C4-2B (cell line): ENCODE data around the gene PPP3R2.
"Not testable (repeated sequence)": the region's sequence is repeated elsewhere in the genome, so short reads cannot be mapped to it uniquely, and the experiment has no call there.

Experiments used
- H3K27ac ChIP-seq: fragments of 450-650 bp; 2 replicates; pipeline ENCODE4 v1.5.1; 2017
- CTCF ChIP-seq: fragments of 450-650 bp; conservative IDR thresholded peaks from 2 replicates; pipeline ENCODE4 v1.5.1; 2017; ENCODE audit warnings: mild to moderate bottlenecking
- ZFX ChIP-seq: fragments of 450-650 bp; IDR thresholded peaks from 2 replicates; pipeline ENCODE4 v1.6.1; 2017

Gene PPP3R2

GRCh38 chr9:101566904-101567724 lies 27.7 kb downstream of the PPP3R2 start:
- no peak for TF ChIP-seq ZFX
- TF ChIP-seq CTCF, result peak; percentile 78
- no peak overlapping the region for H3K27ac ChIP-seq

GRCh38 chr9:101564252-101564651 lies 30.5 kb downstream of the PPP3R2 start:
- no peak overlapping the region for H3K27ac ChIP-seq
- TF ChIP-seq ZFX, result no peak

GRCh38 chr9:101562966-101563365 lies 31.8 kb downstream of the PPP3R2 start:
- no peak overlapping the region for H3K27ac ChIP-seq
- TF ChIP-seq ZFX, result no peak
- no peak for TF ChIP-seq CTCF

- TF ChIP-seq CTCF (no peak), ZFX (no peak)
These were observed 33.0 kb downstream of the PPP3R2 start for GRCh38 chr9:101561740-101562139.

GRCh38 chr9:101549472-101550098 lies 45.2 kb downstream of the PPP3R2 start:
- peak; percentile 57 for TF ChIP-seq CTCF
- not testable (repeated sequence) for H3K27ac ChIP-seq

More at GRCh38 chr9:101561740-101562139, 33.0 kb downstream of the PPP3R2 start:
- no peak overlapping the region for H3K27ac ChIP-seq

GRCh38 chr9:101543098-101543735 lies 51.6 kb downstream of the PPP3R2 start:
- TF ChIP-seq CTCF (peak; percentile 22), ZFX (no peak)
- peak overlapping the region; percentile 51 for H3K27ac ChIP-seq
